Upper lobe of right lung (tissue), 1 donor: ENCODE results near the gene WWC1. TPM values are rescaled to one million over a fixed set of nuclear protein-coding genes. Genes with fewer than 3 reads are reported as not detected.

Experiments
- ATAC-seq: fragments of 200-7000 bp; cut with Tn5 transposase; one replicate; pipeline ENCODE4 v1.9.1; 2020; ENCODE audit warnings: mild to moderate bottlenecking, moderate library complexity
- DNase-seq: peaks from one replicate; pipeline ENCODE4 v3.0.0-alpha.2; 2020
- H3K27ac ChIP-seq: fragments of 200-600 bp; one replicate; pipeline ENCODE4 v1.8.0; 2022
- H3K27me3 ChIP-seq: fragments of 200-600 bp; one replicate; pipeline ENCODE4 v1.8.0; 2022; ENCODE audit warnings: mild to moderate bottlenecking
- H3K36me3 ChIP-seq: fragments of 200-600 bp; one replicate; pipeline ENCODE4 v1.8.0; 2022
- H3K4me1 ChIP-seq: fragments of 200-600 bp; one replicate; pipeline ENCODE4 v1.8.0; 2022
- H3K4me3 ChIP-seq: fragments of 200-600 bp; one replicate; pipeline ENCODE4 v1.8.0; 2022; ENCODE audit warnings: mild to moderate bottlenecking
- H3K9me3 ChIP-seq: fragments of 200-600 bp; one replicate; pipeline ENCODE4 v1.8.0; 2022
- CTCF ChIP-seq: fragments of 200-600 bp; IDR thresholded peaks from one replicate; pipeline ENCODE4 v1.8.0; 2022; ENCODE audit warnings: antibody characterized with exemption
- intact Hi-C: fragments of 100-400 bp; cut with DNase I; formaldehyde crosslinking; loops from one replicate; pipeline ENCODE4 v1.11.0; 2022
- total RNA-seq: library from RNA; stranded (reverse); fragmentation: NEBNext Ultra II Directional; extraction: Animal tissue kit (Norgen Biotek cat#: 25700); gene quantifications from one replicate; pipeline ENCODE4 v1.2.1, GENCODE V29; 2021
- donor health status: DM: no; HTN: yes; CAD: no; lungs with severe emphysema.

WWC1 gene
- total RNA-seq, 1 donor from 2014 or later = 94.2 TPM

- ATAC-seq (no peak), DNase-seq (no peak)
- TF ChIP-seq CTCF = no peak
- H3K4me3 ChIP-seq = no peak overlapping the region
- no peaks in the 10 kb centered on the region for H3K27me3 ChIP-seq
- no peaks in the 10 kb centered on the region for H3K9me3 ChIP-seq
- no peaks in the 10 kb centered on the region for H3K36me3 ChIP-seq
- no peaks in the 10 kb centered on the region for H3K4me1 ChIP-seq
- no peak overlapping the region for H3K27ac ChIP-seq
- intact Hi-C loops = no loop called here
Measured at GRCh38 chr5:168378741-168379140, 87.3 kb downstream of the WWC1 start.

GRCh38 chr5:168382421-168382820 is 91.0 kb downstream of the WWC1 start:
- Histone ChIP-seq H3K27me3 (no peaks in the 10 kb centered on the region), H3K4me1 (no peaks in the 10 kb centered on the region), H3K27ac (no peak overlapping the region), H3K9me3 (no peaks in the 10 kb centered on the region), H3K36me3 (no peaks in the 10 kb centered on the region), H3K4me3 (no peak overlapping the region)
- intact Hi-C loops = no loop called here
- DNase-seq (no peak), ATAC-seq (no peak)
- TF ChIP-seq CTCF = no peak

- intact Hi-C loops = no loop called here
- H3K4me1 ChIP-seq = no peaks in the 10 kb centered on the region
- ATAC-seq (no peak), DNase-seq (no peak)
- H3K27me3 ChIP-seq = no peaks in the 10 kb centered on the region
- no peak overlapping the region for H3K27ac ChIP-seq
- no peak for TF ChIP-seq CTCF
- no peaks in the 10 kb centered on the region for H3K9me3 ChIP-seq
- H3K36me3 ChIP-seq = no peaks in the 10 kb centered on the region
- no peak overlapping the region for H3K4me3 ChIP-seq
Measured at GRCh38 chr5:168390491-168390890, 99.0 kb downstream of the WWC1 start.

GRCh38 chr5:168393773-168394172 is 102.3 kb downstream of the WWC1 start:
- intact Hi-C loops = no loop called here
- no peak for TF ChIP-seq CTCF
- DNase-seq = no peak

GRCh38 chr5:168400429-168401220 is 109.2 kb downstream of the WWC1 start:
- no peak for TF ChIP-seq CTCF
- Histone ChIP-seq H3K36me3 (peaks cover 4% of the 10 kb centered on the region), H3K27ac (no peak overlapping the region), H3K9me3 (no peaks in the 10 kb centered on the region), H3K4me1 (no peaks in the 10 kb centered on the region), H3K4me3 (no peak overlapping the region), H3K27me3 (no peaks in the 10 kb centered on the region)
- intact Hi-C loops = no loop called here
- ATAC-seq (no peak), DNase-seq (no peak)

More at GRCh38 chr5:168393773-168394172, 102.3 kb downstream of the WWC1 start:
- no peak overlapping the region for H3K4me3 ChIP-seq
- H3K36me3 ChIP-seq = no peaks in the 10 kb centered on the region
- no peaks in the 10 kb centered on the region for H3K9me3 ChIP-seq
- H3K27me3 ChIP-seq = no peaks in the 10 kb centered on the region
- H3K4me1 ChIP-seq = no peaks in the 10 kb centered on the region
- H3K27ac ChIP-seq = no peak overlapping the region
- ATAC-seq = no peak
